Ectodermal cell (in vitro differentiated cells): Measurements from ENCODE around the gene DOLK.
"Not testable (repeated sequence)": the region's sequence is repeated elsewhere in the genome, so short reads cannot be mapped to it uniquely, and the experiment has no call there.

Experiments
- H3K27ac ChIP-seq: 2 replicates; pipeline ENCODE4 v1.7.0; 2013; ENCODE audit warnings: mild to moderate bottlenecking, low read depth, low read length; ENCODE audit not compliant: insufficient read depth, poor library complexity, severe bottlenecking
- H3K27me3 ChIP-seq: 2 replicates; pipeline ENCODE4 v1.7.0; 2013; ENCODE audit warnings: mild to moderate bottlenecking, low read length; ENCODE audit not compliant: insufficient read depth, control insufficient read depth, poor library complexity, severe bottlenecking
- H3K36me3 ChIP-seq: one replicate; pipeline ENCODE4 v1.7.0; 2013; ENCODE audit warnings: low read length; ENCODE audit not compliant: control insufficient read depth, insufficient read depth
- H3K4me1 ChIP-seq: one replicate; pipeline ENCODE4 v1.7.0; 2013; ENCODE audit warnings: low read length; ENCODE audit not compliant: control insufficient read depth, insufficient read depth
- H3K4me3 ChIP-seq: 2 replicates; pipeline ENCODE4 v1.7.0; 2013; ENCODE audit warnings: low read depth, low read length, control low read depth; ENCODE audit not compliant: insufficient read depth
- H3K9me3 ChIP-seq: 2 replicates; pipeline ENCODE4 v1.7.0; 2013; ENCODE audit warnings: mild to moderate bottlenecking, low read length, moderate library complexity; ENCODE audit not compliant: control insufficient read depth
- WGBS, 2 experiments: methylation state at CpG; one replicate each; pipeline ENCODE4 v1.1.7; 2013; ENCODE audit warnings: missing lambda C conversion rate in 2 of 2; 5-methylcytosine and 5-hydroxymethylcytosine counted together

The DOLK gene

GRCh38 chr9:128947277-128947526 is 201 bp downstream of the DOLK start:
- Histone ChIP-seq H3K27me3 (no peaks in the 10 kb centered on the region), H3K9me3 (no peaks in the 10 kb centered on the region), H3K36me3 (no peaks in the 10 kb centered on the region), H3K27ac (no peak overlapping the region), H3K4me1 (no peaks in the 10 kb centered on the region), H3K4me3 (peak overlapping the region; percentile 91)
- WGBS, 2 experiments: 0% methylated on average over 20 of the region's 20 CpGs

GRCh38 chr9:128946571-128947276 is 679 bp downstream of the DOLK start:
- H3K27ac ChIP-seq: no peak overlapping the region
- H3K4me1 ChIP-seq: no peaks in the 10 kb centered on the region
- H3K4me3 ChIP-seq: peak overlapping the region; percentile 91
- no peaks in the 10 kb centered on the region for H3K27me3 ChIP-seq
- WGBS, 2 experiments: 41% methylated on average over 30 of the region's 30 CpGs
- no peaks in the 10 kb centered on the region for H3K36me3 ChIP-seq
- no peaks in the 10 kb centered on the region for H3K9me3 ChIP-seq

DNA sequence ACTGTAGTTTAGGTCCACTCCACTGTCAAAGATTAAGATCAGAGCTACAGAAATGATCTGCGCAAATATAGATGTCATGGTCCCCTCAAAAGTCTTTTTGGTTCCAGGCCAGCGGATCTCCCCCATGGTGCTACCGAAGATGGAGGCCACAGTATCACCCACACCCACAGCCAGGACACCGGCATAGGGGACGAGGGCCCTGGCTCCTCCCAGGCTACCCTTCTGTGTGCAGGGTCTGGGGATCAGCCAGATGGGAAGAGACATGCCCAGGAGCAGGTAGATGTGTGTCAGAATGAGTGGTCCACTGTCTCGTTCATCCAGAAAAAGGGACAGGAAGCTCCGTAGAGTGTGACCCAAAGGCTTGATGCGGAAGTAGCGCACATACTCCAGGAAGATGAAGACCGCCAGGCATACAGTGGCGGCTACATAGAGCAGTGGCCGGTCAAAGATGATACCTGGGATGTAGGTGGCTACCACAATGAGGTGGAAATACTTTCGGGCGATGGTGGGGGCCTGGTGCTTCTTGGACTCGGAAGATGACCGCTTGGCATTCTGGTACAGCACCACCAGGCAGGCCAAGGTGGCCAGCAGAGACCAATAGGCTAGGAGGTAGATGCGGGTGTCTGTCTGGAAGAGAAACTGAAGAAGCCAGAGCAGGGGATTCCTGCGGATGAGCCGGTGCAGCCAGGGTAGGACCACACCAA is 1.5 kb downstream of the DOLK start:
- no peaks in the 10 kb centered on the region for H3K4me1 ChIP-seq
- H3K27ac ChIP-seq: no peak overlapping the region
- peak overlapping the region; percentile 91 for H3K4me3 ChIP-seq
- no peaks in the 10 kb centered on the region for H3K36me3 ChIP-seq
- no peaks in the 10 kb centered on the region for H3K9me3 ChIP-seq
- no peaks in the 10 kb centered on the region for H3K27me3 ChIP-seq
- WGBS, 2 experiments: 97% methylated on average over 19 of the region's 19 CpGs

DNA sequence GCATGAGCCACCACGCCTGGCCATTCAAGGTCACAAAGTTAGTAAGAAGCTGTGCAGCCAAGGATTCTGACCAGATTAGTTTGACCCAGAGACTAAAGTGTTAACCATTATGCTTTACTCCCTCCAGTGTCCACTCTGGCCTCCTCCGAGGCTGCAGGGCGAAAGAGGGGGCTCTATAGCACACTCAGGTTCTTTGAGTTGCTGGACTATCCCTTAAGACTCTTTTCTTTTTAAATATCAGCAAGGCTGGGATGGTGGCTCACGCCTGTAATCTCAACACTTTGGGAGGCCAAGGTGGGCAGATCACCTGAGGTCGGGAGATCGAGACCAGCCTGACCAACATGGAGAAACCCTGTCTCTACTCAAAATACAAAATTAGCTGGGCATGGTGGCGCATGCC is 2.4 kb downstream of the DOLK start:
- H3K9me3 ChIP-seq, H3K4me3 ChIP-seq, H3K36me3 ChIP-seq, H3K27ac ChIP-seq, H3K4me1 ChIP-seq, H3K27me3 ChIP-seq: not testable (repeated sequence)
- WGBS, 2 experiments: 92 to 95% methylated on average over 7 of the region's 7 CpGs

GRCh38 chr9:128943832-128944620 is 3.4 kb downstream of the DOLK start:
- 90 to 95% methylated on average over 6 to 7 of the region's 7 CpGs for WGBS, 2 experiments

DNA sequence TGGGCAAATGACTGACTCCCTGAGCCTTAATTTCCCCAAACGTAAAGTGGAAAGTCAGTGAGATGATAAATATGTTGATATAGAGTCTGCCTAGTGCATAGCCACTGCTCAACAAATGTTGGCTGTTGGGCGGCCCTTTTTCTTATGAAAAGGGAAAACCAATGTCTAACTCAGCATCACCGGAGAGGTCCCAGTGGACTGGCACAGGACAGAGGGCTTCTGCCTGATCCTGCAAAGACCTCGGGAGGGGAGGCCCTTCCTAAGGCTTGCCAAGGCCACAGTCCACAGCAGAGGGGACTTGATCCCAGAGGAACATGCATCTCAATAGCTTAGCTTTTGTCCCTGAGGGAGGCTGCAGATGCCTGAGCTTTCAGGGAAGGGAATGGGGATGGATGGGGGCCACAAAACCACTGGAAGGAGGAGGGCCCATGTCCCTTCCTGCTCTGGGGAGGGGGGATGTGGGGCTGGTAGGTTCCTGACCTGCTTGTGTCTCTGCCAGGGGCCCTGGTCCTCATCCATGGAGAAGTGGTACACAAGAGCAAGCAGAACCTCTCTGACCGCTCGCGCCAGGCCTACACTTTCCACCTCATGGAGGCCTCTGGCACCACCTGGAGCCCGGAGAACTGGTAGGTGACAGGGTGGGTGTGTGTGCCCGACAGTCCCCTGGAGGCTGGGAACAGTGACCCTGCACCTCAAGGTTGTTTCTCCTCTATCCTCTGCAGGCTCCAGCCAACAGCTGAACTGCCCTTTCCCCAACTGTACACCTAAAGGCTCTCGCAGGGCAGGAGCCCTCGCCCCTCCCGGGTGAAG is 6.3 kb downstream of the DOLK start:
- no peaks in the 10 kb centered on the region for H3K36me3 ChIP-seq
- no peak overlapping the region for H3K27ac ChIP-seq
- H3K4me1 ChIP-seq: no peaks in the 10 kb centered on the region
- H3K27me3 ChIP-seq: no peaks in the 10 kb centered on the region
- H3K9me3 ChIP-seq: no peaks in the 10 kb centered on the region
- 93 to 94% methylated on average over 12 of the region's 12 CpGs for WGBS, 2 experiments
- H3K4me3 ChIP-seq: no peak overlapping the region

More at GRCh38 chr9:128943832-128944620, 3.4 kb downstream of the DOLK start:
- Histone ChIP-seq H3K27ac (no peak overlapping the region), H3K27me3 (no peaks in the 10 kb centered on the region), H3K4me1 (no peaks in the 10 kb centered on the region), H3K36me3 (no peaks in the 10 kb centered on the region), H3K4me3 (no peak overlapping the region), H3K9me3 (no peaks in the 10 kb centered on the region)

DNA sequence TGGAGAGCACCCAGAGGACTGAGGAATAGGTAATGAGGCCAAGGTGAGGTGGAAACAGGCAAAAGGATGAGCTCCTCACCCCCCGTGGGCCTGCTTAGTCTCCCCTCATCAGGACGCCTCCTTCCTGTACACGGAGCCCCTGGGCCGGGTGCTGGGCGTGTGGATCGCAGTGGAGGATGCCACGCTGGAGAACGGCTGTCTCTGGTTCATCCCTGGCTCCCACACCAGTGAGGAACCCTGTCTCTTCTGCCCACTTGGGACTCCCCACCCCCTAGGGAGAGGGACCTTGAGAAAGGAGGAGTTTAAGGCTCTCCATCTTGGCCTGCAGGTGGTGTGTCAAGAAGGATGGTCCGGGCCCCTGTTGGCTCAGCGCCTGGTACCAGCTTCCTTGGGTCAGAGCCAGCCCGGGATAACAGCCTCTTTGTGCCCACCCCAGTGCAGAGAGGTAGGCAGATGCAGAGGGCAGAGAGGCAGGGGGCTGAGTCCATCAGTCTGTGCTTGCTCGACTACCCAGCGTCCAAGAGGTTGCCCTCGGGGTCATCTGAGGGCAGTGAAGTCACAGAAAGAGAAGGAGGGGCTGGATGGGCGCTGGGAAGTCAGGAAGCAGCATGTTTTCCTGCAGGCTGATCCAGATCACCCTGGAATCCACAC is 7.0 kb downstream of the DOLK start:
- no peaks in the 10 kb centered on the region for H3K27me3 ChIP-seq
- H3K36me3 ChIP-seq: no peaks in the 10 kb centered on the region
- no peaks in the 10 kb centered on the region for H3K4me1 ChIP-seq
- 86 to 87% methylated on average over 15 of the region's 15 CpGs for WGBS, 2 experiments
- no peaks in the 10 kb centered on the region for H3K9me3 ChIP-seq
- H3K4me3 ChIP-seq: no peak overlapping the region
- H3K27ac ChIP-seq: no peak overlapping the region

- 94% methylated on average over 9 of the region's 9 CpGs for WGBS, 2 experiments
- H3K27me3 ChIP-seq: no peaks in the 10 kb centered on the region
- no peaks in the 10 kb centered on the region for H3K4me1 ChIP-seq
- no peaks in the 10 kb centered on the region for H3K36me3 ChIP-seq
- no peaks in the 10 kb centered on the region for H3K9me3 ChIP-seq
- H3K27ac ChIP-seq: no peak overlapping the region
- no peak overlapping the region for H3K4me3 ChIP-seq
Observed at GRCh38 chr9:128937310-128938165, 9.9 kb downstream of the DOLK start.

GRCh38 chr9:128936171-128936865 is 11.1 kb downstream of the DOLK start:
- WGBS, 2 experiments: 94 to 95% methylated on average over 11 of the region's 11 CpGs
- H3K27me3 ChIP-seq: no peaks in the 10 kb centered on the region
- no peak overlapping the region for H3K27ac ChIP-seq
- H3K4me3 ChIP-seq: no peak overlapping the region
- no peaks in the 10 kb centered on the region for H3K36me3 ChIP-seq
- H3K9me3 ChIP-seq: no peaks in the 10 kb centered on the region
- H3K4me1 ChIP-seq: no peaks in the 10 kb centered on the region
